CD4-positive, alpha-beta T cell (primary cell): Measurements from ENCODE around the gene MPRIP. TPM values are rescaled to one million over a fixed set of nuclear protein-coding genes. Genes with fewer than 3 reads are reported as not detected.

Experiments
- ATAC-seq: fragments of 200-7000 bp; cut with Tn5 transposase; one replicate; pipeline ENCODE4 v1.10.0; 2022; ENCODE audit warnings: mild to moderate bottlenecking; ENCODE audit not compliant: poor library complexity
- CTCF ChIA-PET: fragments of 350-600 bp; sonication (Branson Sonifier 250); formaldehyde crosslinking; loops from one replicate; lab custom pipeline; 2021; ENCODE audit warnings: antibody characterized with exemption, inconsistent platforms; lab: Charles Lee
- POLR2A ChIA-PET: fragments of 350-600 bp; sonication (Branson Sonifier 250); formaldehyde crosslinking; loops from one replicate; lab custom pipeline; 2021; ENCODE audit warnings: antibody characterized with exemption, inconsistent platforms; lab: Charles Lee
- DNase-seq, 14 experiments: peaks; one replicate each; pipeline ENCODE4 v3.0.0-alpha.2; 2013 to 2020; ENCODE audit warnings: mixed read lengths in 2 of 14
- H3K27ac ChIP-seq, 2 donors: one replicate each; pipeline versions ENCODE4 v1.5.1 to v1.7.0; 2013; ENCODE audit warnings: low read length in 2 of 2, low read depth in 1 of 2, mild to moderate bottlenecking in 1 of 2
- H3K27me3 ChIP-seq, 2 experiments: 1 replicate in 1 of 2; 2 replicates in 1 of 2; pipeline versions ENCODE4 v1.6.1 to v1.7.0; 2013; ENCODE audit warnings: low read length in 2 of 2, control low read depth in 1 of 2, mild to moderate bottlenecking in 1 of 2, moderate library complexity in 1 of 2; ENCODE audit not compliant: insufficient read depth in 2 of 2, control insufficient read depth in 1 of 2
- H3K36me3 ChIP-seq: one replicate; pipeline ENCODE4 v1.6.1; 2013; ENCODE audit warnings: low read length, control low read depth; ENCODE audit not compliant: insufficient read depth
- H3K4me1 ChIP-seq: one replicate; pipeline ENCODE4 v1.6.1; 2013; ENCODE audit warnings: low read length, control low read depth; ENCODE audit not compliant: insufficient read depth
- H3K4me3 ChIP-seq: one replicate; pipeline ENCODE4 v1.5.1; 2013; ENCODE audit warnings: mild to moderate bottlenecking, low read length, moderate library complexity
- H3K9me3 ChIP-seq, 2 experiments: 1 replicate in 1 of 2; 2 replicates in 1 of 2; pipeline versions ENCODE4 v1.6.1 to v1.7.0; 2013; ENCODE audit warnings: low read length in 2 of 2, mild to moderate bottlenecking in 2 of 2, control low read depth in 1 of 2, moderate library complexity in 1 of 2; ENCODE audit not compliant: control insufficient read depth in 1 of 2, insufficient read depth in 1 of 2
- H3K27ac Mint-ChIP-seq: one replicate; pipeline ENCODE4 v1.8.0; 2020; ENCODE audit warnings: mixed read lengths
- H3K27me3 Mint-ChIP-seq: one replicate; pipeline ENCODE4 v1.8.0; 2021; ENCODE audit warnings: mixed read lengths
- H3K36me3 Mint-ChIP-seq: one replicate; pipeline ENCODE4 v1.8.0; 2021; ENCODE audit warnings: low read depth, mixed read lengths
- H3K4me1 Mint-ChIP-seq: one replicate; pipeline ENCODE4 v1.8.0; 2021; ENCODE audit warnings: low read depth, mixed read lengths
- H3K4me3 Mint-ChIP-seq: one replicate; pipeline ENCODE4 v1.8.0; 2020; ENCODE audit warnings: mild to moderate bottlenecking, mixed read lengths
- H3K9me3 Mint-ChIP-seq: one replicate; pipeline ENCODE4 v1.8.0; 2020; ENCODE audit warnings: mixed read lengths
- CTCF ChIP-seq: fragments of 200-600 bp; IDR thresholded peaks from one replicate; pipeline ENCODE4 v1.8.0; 2022; ENCODE audit warnings: antibody characterized with exemption, mild to moderate bottlenecking
- intact Hi-C, 2 experiments: fragments of 100-400 bp; cut with DNase I in 1 of 2; cut with micrococcal nuclease in 1 of 2; formaldehyde crosslinking; loops; one replicate each; pipeline versions ENCODE4 v1.15.1 to v1.9.0; 2023 to 2025; cut with DNase I, micrococcal nuclease
- total RNA-seq, 174 experiments: library from RNA in 2 of 174; stranded (reverse) in 2 of 174; gene quantifications; one replicate each; pipeline ENCODE4 v1.2.3 and lab custom pipeline; 2021 to 2026

MPRIP gene
- total RNA-seq, 2 experiments from 2014 or later = 176 to 188 TPM

DNA sequence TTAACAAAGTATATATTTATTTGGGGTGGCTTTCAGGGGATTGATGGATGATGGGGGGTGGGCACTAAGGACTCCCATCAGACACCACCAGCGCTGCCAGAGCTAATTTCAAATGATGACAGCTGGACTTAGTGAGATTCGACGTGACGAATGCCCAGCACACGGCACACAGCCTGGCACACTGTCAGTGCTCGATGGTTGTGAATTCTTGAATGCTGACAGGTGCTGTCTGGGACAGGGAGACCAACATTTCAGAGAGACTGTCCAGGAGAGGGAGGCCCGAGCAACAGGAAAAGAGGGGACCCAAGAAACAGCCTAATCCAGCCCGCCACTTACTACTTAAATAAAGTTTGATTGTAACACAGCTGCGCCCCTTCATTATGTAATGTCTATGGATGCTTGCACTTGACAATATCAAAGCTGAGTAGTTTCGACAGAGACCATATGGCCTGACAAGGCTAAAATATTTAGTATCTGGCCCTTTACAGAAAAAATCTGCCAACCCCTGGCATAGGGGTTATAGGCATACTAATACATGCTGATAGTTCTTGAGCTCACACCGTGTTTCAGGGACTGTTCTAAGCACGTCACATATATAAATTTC lies 6.2 kb upstream of the MPRIP start:
- Histone ChIP-seq H3K27ac (no peak overlapping the region), H3K4me1 (peaks cover 1% of the 10 kb centered on the region), H3K36me3 (no peaks in the 10 kb centered on the region), H3K9me3 (no peaks in the 10 kb centered on the region), H3K27me3 (no peaks in the 10 kb centered on the region), H3K4me3 (no peak overlapping the region)
- CTCF ChIA-PET = interaction anchor here (0.6 to 1.0 kb wide), 2 partner anchors 8 to 106 kb away, joined by 3 read pairs; no protein-coding TSS in a partner anchor
- H3K27ac Mint-ChIP-seq = no peak overlapping the region
- H3K9me3 Mint-ChIP-seq = no peaks in the 10 kb centered on the region
- H3K27me3 Mint-ChIP-seq = no peaks in the 10 kb centered on the region
- no peak for DNase-seq
- peaks cover 1% of the 10 kb centered on the region for H3K4me1 Mint-ChIP-seq
- POLR2A ChIA-PET = interaction anchor here (1.3 kb wide), 1 partner anchor 11 kb away, joined by 3 read pairs; no protein-coding TSS in a partner anchor
- intact Hi-C loops = no loop called here
- no peak for TF ChIP-seq CTCF
- no peak for ATAC-seq
- no peak overlapping the region for H3K4me3 Mint-ChIP-seq
- H3K36me3 Mint-ChIP-seq = no peaks in the 10 kb centered on the region

DNA sequence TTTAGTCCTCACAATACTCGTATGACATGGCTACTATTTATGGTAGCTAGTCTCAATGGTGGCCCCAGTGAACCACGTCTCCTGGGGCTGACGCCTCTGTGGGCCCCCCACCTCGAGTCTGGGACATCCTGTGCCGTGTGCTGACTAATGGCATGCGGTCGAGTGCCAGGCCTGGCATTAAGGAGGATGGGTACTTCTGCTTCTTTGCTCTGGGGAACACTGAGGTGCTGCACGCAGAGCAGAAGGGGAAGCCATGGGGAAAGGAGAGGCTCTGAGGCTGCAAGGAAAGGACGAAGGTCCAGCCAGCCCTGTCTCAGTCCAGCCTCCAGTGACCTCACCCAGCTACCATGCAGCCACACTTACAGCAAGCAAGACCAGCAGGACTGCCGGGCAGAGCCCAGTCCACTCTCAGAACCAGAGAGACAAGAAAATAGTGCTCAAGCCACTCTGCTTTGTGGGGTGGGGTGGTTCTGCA lies 5.7 kb upstream of the MPRIP start:
- H3K9me3 Mint-ChIP-seq = no peaks in the 10 kb centered on the region

DNA sequence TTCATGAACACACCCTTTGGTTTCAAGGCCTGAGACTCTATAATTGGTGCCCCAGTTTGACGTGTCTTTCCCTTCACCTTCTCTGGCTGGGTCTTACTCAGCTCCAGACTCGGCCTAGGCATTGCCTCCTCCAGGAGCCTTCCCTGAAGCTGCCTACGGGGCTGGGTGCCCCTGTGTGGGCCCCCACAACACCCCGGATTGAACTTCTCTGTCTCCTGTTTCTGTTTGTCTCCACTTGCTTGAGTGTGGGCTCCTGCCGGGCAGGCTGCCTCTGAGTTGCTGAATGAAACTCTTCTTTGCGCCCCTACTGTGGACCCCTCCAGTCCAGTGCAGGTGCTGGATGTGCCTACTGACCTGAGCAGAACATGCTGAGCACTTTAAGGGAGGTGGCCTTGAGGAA lies 2.3 kb upstream of the MPRIP start:
- H3K4me1 Mint-ChIP-seq = peaks cover 30% of the 10 kb centered on the region
- H3K4me3 Mint-ChIP-seq = no peak overlapping the region
- ChIA-PET CTCF (no interaction called here), POLR2A (no interaction called here)
- H3K4me3 ChIP-seq = no peak overlapping the region
- H3K9me3 ChIP-seq = no peaks in the 10 kb centered on the region
- no peaks in the 10 kb centered on the region for H3K36me3 ChIP-seq
- no peak overlapping the region for H3K27ac ChIP-seq
- peaks cover 5% of the 10 kb centered on the region for H3K36me3 Mint-ChIP-seq
- no peak for TF ChIP-seq CTCF
- no peak for DNase-seq
- H3K27me3 ChIP-seq = no peaks in the 10 kb centered on the region
- ATAC-seq = no peak
- H3K27me3 Mint-ChIP-seq = no peaks in the 10 kb centered on the region
- peaks cover 30% of the 10 kb centered on the region for H3K4me1 ChIP-seq
- no peak overlapping the region for H3K27ac Mint-ChIP-seq
- no peaks in the 10 kb centered on the region for H3K9me3 Mint-ChIP-seq
- intact Hi-C loops = loop anchor here in 1 of 2 experiments (5.0 kb wide), 2 partner anchors 242 to 552 kb away; partner anchors contain the start of genes COPS3 and PEMT

More for the DNA sequence above, 5.7 kb upstream of the MPRIP start:
- ChIA-PET POLR2A (interaction anchor here (1.3 kb wide), 1 partner anchor 10 kb away, joined by 3 read pairs; no protein-coding TSS in a partner anchor), CTCF (no interaction called here)
- H3K27me3 Mint-ChIP-seq = no peaks in the 10 kb centered on the region
- H3K4me3 Mint-ChIP-seq = no peak overlapping the region
- H3K4me1 ChIP-seq = peaks cover 7% of the 10 kb centered on the region
- intact Hi-C loops = no loop called here
- H3K27ac ChIP-seq = no peak overlapping the region
- peak in 2 of 14 experiments; percentile 57 to 63 for DNase-seq
- no peaks in the 10 kb centered on the region for H3K36me3 ChIP-seq
- no peak for ATAC-seq
- no peak overlapping the region for H3K4me3 ChIP-seq
- no peak for TF ChIP-seq CTCF
- no peaks in the 10 kb centered on the region for H3K27me3 ChIP-seq
- H3K36me3 Mint-ChIP-seq = no peaks in the 10 kb centered on the region
- H3K9me3 ChIP-seq = no peaks in the 10 kb centered on the region
- H3K27ac Mint-ChIP-seq = no peak overlapping the region
- peaks cover 7% of the 10 kb centered on the region for H3K4me1 Mint-ChIP-seq
